ENCODE measurements around the gene CAMTA1. TPM values are rescaled to one million over a fixed set of nuclear protein-coding genes. Genes with fewer than 3 reads are reported as not detected.

The CAMTA1 gene
- total RNA-seq, 3 donors from 2014 or later: 73.4 to 114 (median 82.6) TPM

DNA sequence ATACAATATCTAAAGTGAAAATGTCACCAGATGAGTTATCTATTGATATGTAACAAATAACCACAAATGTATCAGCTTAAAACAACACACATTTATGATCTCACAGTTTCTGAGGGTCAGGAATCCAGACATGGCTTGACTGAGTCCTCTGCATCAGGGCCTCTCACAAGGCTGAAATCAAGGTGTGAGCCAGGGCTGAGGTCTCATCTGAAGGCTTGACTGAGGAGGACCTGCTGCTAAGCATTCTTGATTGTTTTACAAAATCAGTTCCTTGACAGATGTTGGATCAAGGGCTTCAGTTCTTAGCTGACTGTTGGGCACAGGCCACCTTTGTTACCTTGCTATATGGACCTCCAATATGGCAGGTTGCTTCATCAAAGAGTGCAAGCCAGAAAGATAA is 483.7 kb downstream of the CAMTA1 start:
- no peak overlapping the region for H3K4me3 ChIP-seq
- ATAC-seq: no peak
- H3K4me1 ChIP-seq (ENCODE audit: low read depth): peaks cover 17% of the 10 kb centered on the region
- intact Hi-C loops (cut with DNase I, micrococcal nuclease): no loop called here
- TF ChIP-seq CTCF (IDR thresholded peaks at IDR 0.05): no peak
- DNase-seq: no peak
- no peaks in the 10 kb centered on the region for H3K36me3 ChIP-seq (ENCODE audit: low read depth)
- H3K9me3 ChIP-seq: peaks cover 10% of the 10 kb centered on the region

DNA sequence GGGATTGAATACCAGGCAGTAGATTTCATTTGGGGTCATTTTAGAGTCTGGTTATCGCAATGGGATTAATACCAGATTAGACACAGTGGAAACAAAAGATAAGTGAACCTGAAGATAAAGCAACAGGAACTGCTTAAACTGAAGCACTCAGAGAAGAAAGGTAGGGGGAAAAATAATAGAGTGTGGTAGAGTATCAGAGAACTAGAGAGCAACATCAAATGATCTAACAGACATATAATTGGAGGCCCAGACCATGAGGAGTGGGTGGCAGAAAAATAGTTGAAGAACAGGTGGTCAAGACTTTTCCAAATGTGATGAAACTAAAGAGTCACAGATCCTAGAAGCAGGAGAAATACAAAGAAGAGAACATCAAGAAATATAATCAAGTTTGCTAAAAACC is 484.3 kb downstream of the CAMTA1 start:
- intact Hi-C loops (cut with DNase I, micrococcal nuclease): no loop called here
- ATAC-seq (no peak), DNase-seq (no peak)
- peaks cover 10% of the 10 kb centered on the region for H3K9me3 ChIP-seq
- H3K4me3 ChIP-seq: no peak overlapping the region
- no peaks in the 10 kb centered on the region for H3K36me3 ChIP-seq (ENCODE audit: low read depth)
- no peak for TF ChIP-seq CTCF (IDR thresholded peaks at IDR 0.05)
- H3K4me1 ChIP-seq (ENCODE audit: low read depth): peaks cover 17% of the 10 kb centered on the region

- Histone ChIP-seq H3K4me3 (no peak overlapping the region), H3K4me1 (ENCODE audit: low read depth) (no peaks in the 10 kb centered on the region), H3K36me3 (ENCODE audit: low read depth) (no peaks in the 10 kb centered on the region), H3K9me3 (peaks cover 5% of the 10 kb centered on the region)
- TF ChIP-seq CTCF (IDR thresholded peaks at IDR 0.05): no peak
- DNase-seq: no peak
- ATAC-seq: no peak
- intact Hi-C loops (cut with DNase I, micrococcal nuclease): no loop called here
Observed at GRCh38 chr1:7274256-7274655, 489.0 kb downstream of the CAMTA1 start.

GRCh38 chr1:7278045-7278444 is 492.8 kb downstream of the CAMTA1 start:
- Histone ChIP-seq H3K36me3 (ENCODE audit: low read depth) (no peaks in the 10 kb centered on the region), H3K9me3 (no peaks in the 10 kb centered on the region), H3K4me3 (no peak overlapping the region), H3K4me1 (ENCODE audit: low read depth) (no peaks in the 10 kb centered on the region)
- ATAC-seq: peak; percentile 99
- peak; percentile 74 to 78 (median 77) for DNase-seq
- no peak for TF ChIP-seq CTCF (IDR thresholded peaks at IDR 0.05)
- intact Hi-C loops (cut with DNase I, micrococcal nuclease): no loop called here

DNA sequence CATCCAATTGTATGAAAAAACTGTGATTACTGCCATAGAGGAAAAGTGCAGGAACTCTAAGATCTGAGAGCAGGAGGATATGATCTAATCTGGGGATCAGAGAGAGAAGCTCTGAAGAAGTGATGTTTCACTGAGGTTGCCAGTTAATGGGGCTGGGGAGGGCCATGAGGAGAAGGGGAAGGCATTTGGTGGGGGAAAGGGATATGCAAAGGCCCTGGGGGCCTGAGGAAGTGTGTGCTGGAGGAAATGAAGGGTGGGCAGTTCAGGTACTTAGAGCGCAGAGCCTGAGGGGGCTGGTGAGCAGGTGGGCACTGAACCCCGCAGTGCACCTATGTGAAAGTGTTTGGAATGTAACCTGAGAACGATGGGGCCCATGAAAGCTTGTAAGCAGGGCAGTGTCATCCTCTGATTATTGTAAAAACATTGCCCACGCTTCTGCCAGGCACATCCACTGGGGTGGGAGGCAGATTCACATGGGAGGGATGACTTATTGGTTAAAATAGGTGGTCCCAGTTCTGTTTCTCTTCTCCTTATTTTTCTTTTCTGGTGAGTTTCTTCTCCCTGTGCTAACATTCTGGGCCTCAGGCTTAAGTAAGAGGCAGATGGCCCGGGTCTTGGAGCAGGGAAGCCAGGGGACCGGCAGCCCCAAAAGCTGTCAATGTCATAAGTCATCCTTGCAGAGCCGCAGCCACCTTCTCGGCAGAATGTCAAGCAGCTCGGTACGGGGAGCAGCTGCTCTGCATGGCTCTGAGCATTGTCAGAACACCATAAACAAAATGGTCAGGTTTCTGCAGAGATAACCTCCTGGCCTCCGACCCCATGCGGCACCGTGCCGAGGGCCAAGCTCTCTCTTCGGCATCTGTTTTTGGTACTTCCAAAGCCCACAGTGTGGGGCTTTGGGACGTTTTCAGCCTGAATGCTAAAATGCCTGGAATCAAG is 493.8 kb downstream of the CAMTA1 start:
- DNase-seq (no peak), ATAC-seq (no peak)
- no peaks in the 10 kb centered on the region for H3K36me3 ChIP-seq (ENCODE audit: low read depth)
- no peaks in the 10 kb centered on the region for H3K9me3 ChIP-seq
- intact Hi-C loops (cut with DNase I, micrococcal nuclease): no loop called here
- H3K4me1 ChIP-seq (ENCODE audit: low read depth): no peaks in the 10 kb centered on the region
- no peak overlapping the region for H3K4me3 ChIP-seq
- TF ChIP-seq CTCF (IDR thresholded peaks at IDR 0.05): no peak

Data from mucosa of descending colon (tissue), 3 donors.